Measurements from ENCODE around the gene KRABD2.

DNA sequence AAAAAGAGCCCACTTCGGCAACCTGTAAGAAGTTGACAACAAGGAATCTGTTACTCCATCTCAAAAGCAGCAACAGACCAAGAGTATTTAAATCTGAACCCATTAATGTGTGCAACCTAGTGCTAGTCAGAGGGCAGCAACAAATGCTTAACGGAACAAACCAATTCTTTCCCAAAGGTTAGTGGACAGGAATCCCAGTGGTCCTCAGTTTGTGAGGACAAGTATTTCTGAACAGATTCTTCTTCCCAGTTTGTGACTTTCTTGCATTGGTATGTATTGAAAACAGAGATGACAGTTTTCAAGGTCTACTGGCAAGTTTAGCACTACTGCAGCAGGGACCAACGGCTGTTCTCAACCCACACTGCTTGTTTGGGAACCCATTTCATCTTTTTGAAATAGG lies 3.5 kb upstream of the KRABD2 start:
- TF ChIP-seq, protein P1, sequence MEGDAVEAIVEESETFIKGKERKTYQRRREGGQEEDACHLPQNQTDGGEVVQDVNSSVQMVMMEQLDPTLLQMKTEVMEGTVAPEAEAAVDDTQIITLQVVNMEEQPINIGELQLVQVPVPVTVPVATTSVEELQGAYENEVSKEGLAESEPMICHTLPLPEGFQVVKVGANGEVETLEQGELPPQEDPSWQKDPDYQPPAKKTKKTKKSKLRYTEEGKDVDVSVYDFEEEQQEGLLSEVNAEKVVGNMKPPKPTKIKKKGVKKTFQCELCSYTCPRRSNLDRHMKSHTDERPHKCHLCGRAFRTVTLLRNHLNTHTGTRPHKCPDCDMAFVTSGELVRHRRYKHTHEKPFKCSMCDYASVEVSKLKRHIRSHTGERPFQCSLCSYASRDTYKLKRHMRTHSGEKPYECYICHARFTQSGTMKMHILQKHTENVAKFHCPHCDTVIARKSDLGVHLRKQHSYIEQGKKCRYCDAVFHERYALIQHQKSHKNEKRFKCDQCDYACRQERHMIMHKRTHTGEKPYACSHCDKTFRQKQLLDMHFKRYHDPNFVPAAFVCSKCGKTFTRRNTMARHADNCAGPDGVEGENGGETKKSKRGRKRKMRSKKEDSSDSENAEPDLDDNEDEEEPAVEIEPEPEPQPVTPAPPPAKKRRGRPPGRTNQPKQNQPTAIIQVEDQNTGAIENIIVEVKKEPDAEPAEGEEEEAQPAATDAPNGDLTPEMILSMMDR (IDR thresholded peaks at IDR 0.05; ENCODE audit: borderline replicate concordance, extremely low read depth, low read length, poor library complexity, severe bottlenecking), result no peak
- TF ChIP-seq EZH2 (IDR thresholded peaks at IDR 0.05; ENCODE audit: borderline replicate concordance, low read depth, low read length, severe bottlenecking), result no peak
